HG03521 (cell line): ENCODE data around the gene JCAD.
"Not testable (repeated sequence)": the region's sequence is repeated elsewhere in the genome, so short reads cannot be mapped to it uniquely, and the experiment has no call there.

Experiments used
- ATAC-seq: cut with Tn5 transposase; IDR thresholded peaks from one replicate; pipeline ENCODE4 v1.9.1; 2021; ENCODE audit warnings: mild to moderate bottlenecking, moderate library complexity; ENCODE audit not compliant: unreplicated experiment

The JCAD gene

GRCh38 chr10:30059209-30060107, at the start of gene JCAD:
Gene JCAD (minus strand): TSS chr10:30059586. CDS start chr10:30047812, 11,774 bp downstream.
- no peak for ATAC-seq

- no peak for ATAC-seq
These were observed 47.6 kb upstream of the JCAD start for GRCh38 chr10:30106987-30107386.

GRCh38 chr10:30103595-30104320, 44.4 kb upstream of the JCAD start:
- no peak for ATAC-seq

GRCh38 chr10:30099706-30100105, 40.3 kb upstream of the JCAD start:
- ATAC-seq: not testable (repeated sequence)

- no peak for ATAC-seq
These were observed 39.7 kb upstream of the JCAD start for GRCh38 chr10:30099101-30099500.

GRCh38 chr10:30098629-30099028, 39.2 kb upstream of the JCAD start:
- no peak for ATAC-seq

- no peak for ATAC-seq
These were observed 37.2 kb upstream of the JCAD start for GRCh38 chr10:30096564-30096963.

GRCh38 chr10:30095631-30096422, 36.4 kb upstream of the JCAD start:
- no peak for ATAC-seq

GRCh38 chr10:30094601-30095000, 35.2 kb upstream of the JCAD start:
- no peak for ATAC-seq

GRCh38 chr10:30093303-30093950, 34.0 kb upstream of the JCAD start:
- ATAC-seq: no peak

GRCh38 chr10:30092151-30092790, 32.9 kb upstream of the JCAD start:
- ATAC-seq: no peak

GRCh38 chr10:30091136-30091535, 31.8 kb upstream of the JCAD start:
- no peak for ATAC-seq

GRCh38 chr10:30088178-30088577, 28.8 kb upstream of the JCAD start:
- no peak for ATAC-seq

GRCh38 chr10:30083934-30084333, 24.5 kb upstream of the JCAD start:
- ATAC-seq: no peak

- ATAC-seq: no peak
These were observed 21.8 kb upstream of the JCAD start for GRCh38 chr10:30081182-30081581.

GRCh38 chr10:30080161-30080560, 20.8 kb upstream of the JCAD start:
- no peak for ATAC-seq

GRCh38 chr10:30079408-30079807, 20.0 kb upstream of the JCAD start:
- ATAC-seq: no peak

- no peak for ATAC-seq
These were observed 16.1 kb upstream of the JCAD start for GRCh38 chr10:30075481-30075880.

- no peak for ATAC-seq
These were observed 15.5 kb upstream of the JCAD start for GRCh38 chr10:30074933-30075332.

GRCh38 chr10:30074090-30074489, 14.7 kb upstream of the JCAD start:
- ATAC-seq: no peak
